Body of pancreas (tissue), 4 donors: Measurements from ENCODE around the gene GLIS1.

Source experiments
- CTCF ChIP-seq, 7 experiments: fragments of 450-650 bp in 4 of 7; fragments of 200-600 bp in 3 of 7; sonication (generic) in 3 of 7; IDR thresholded peaks; one replicate each; pipeline ENCODE4 v1.5.1; 2016 to 2019; ENCODE audit warnings: antibody characterized with exemption in 7 of 7
- POLR2A ChIP-seq, 3 donors: fragments of 450-650 bp; IDR thresholded peaks; one replicate each; pipeline ENCODE4 v1.6.1; 2016; ENCODE audit warnings: antibody characterized with exemption in 3 of 3, mild to moderate bottlenecking in 2 of 3

- TF ChIP-seq CTCF (IDR thresholded peaks at IDR 0.05) (no peak), POLR2A (IDR thresholded peaks at IDR 0.05) (no peak)
Measured at GRCh38 chr1:53621144-53621543, 117.8 kb downstream of the GLIS1 start.
